ENCODE results near the gene TEX264.

Gene TEX264

DNA sequence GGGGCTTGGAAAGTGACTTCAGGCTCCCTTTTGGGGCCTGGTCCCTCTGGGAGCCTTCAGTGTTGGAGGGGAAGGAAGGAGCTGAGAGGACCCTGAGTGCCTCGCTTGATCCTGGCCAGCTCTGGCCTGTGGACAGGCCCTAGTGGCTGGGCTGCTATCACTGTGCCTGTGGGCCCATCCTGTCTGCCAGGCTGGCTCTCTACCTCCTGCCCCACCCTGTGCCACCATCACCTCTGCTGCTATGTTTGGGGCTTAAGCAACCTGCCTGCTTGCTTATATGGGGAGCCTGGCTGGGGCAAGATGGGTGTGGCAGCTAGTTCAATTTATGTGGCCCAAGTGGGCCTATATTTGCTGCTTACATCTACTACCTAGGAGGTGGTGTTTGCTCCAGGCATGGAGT, 7.1 kb downstream of the TEX264 start:
- no peak overlapping the region for H3K4me3 ChIP-seq (replicated peaks; ENCODE audit: low read depth, low read length)
- no peaks in the 10 kb centered on the region for H3K27me3 ChIP-seq (replicated peaks; ENCODE audit: control insufficient read depth, insufficient read depth, low read length)
- H3K36me3 ChIP-seq (ENCODE audit: control insufficient read depth, insufficient read depth, low read length), result peaks cover 15% of the 10 kb centered on the region
- TF ChIP-seq, protein P1, sequence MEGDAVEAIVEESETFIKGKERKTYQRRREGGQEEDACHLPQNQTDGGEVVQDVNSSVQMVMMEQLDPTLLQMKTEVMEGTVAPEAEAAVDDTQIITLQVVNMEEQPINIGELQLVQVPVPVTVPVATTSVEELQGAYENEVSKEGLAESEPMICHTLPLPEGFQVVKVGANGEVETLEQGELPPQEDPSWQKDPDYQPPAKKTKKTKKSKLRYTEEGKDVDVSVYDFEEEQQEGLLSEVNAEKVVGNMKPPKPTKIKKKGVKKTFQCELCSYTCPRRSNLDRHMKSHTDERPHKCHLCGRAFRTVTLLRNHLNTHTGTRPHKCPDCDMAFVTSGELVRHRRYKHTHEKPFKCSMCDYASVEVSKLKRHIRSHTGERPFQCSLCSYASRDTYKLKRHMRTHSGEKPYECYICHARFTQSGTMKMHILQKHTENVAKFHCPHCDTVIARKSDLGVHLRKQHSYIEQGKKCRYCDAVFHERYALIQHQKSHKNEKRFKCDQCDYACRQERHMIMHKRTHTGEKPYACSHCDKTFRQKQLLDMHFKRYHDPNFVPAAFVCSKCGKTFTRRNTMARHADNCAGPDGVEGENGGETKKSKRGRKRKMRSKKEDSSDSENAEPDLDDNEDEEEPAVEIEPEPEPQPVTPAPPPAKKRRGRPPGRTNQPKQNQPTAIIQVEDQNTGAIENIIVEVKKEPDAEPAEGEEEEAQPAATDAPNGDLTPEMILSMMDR (IDR thresholded peaks at IDR 0.05; ENCODE audit: insufficient read depth, low read length, poor library complexity, severe bottlenecking), result no peak
- DNase-seq (ENCODE audit: extremely low read depth, insufficient read length), result no peak

DNA sequence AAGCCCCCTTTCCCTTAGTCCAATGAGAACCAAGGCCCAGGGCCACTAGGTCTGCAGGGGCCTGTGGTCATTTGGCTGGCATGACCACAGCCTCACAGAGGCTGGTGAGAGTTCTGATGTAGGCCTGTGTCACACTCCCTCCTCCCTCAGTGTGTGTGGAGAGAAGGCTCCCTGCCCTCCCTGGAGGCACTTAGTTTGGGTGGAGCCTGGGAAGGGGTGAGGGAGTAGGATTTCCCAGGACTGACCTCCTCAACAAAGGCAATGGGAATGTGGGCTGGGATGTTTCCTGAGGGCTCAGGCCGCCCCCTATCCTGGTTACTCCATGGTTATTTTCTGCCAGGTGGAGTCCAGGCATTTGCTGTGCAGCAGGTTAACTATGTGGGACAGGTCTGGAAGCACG, 7.6 kb downstream of the TEX264 start:
- DNase-seq (ENCODE audit: extremely low read depth, insufficient read length), result no peak
- Histone ChIP-seq H3K4me3 (replicated peaks; ENCODE audit: low read depth, low read length) (no peak overlapping the region), H3K27me3 (replicated peaks; ENCODE audit: control insufficient read depth, insufficient read depth, low read length) (no peaks in the 10 kb centered on the region), H3K36me3 (ENCODE audit: control insufficient read depth, insufficient read depth, low read length) (peaks cover 18% of the 10 kb centered on the region)
- TF ChIP-seq, protein P1 (IDR thresholded peaks at IDR 0.05; ENCODE audit: insufficient read depth, low read length, poor library complexity, severe bottlenecking), result no peak

DNA sequence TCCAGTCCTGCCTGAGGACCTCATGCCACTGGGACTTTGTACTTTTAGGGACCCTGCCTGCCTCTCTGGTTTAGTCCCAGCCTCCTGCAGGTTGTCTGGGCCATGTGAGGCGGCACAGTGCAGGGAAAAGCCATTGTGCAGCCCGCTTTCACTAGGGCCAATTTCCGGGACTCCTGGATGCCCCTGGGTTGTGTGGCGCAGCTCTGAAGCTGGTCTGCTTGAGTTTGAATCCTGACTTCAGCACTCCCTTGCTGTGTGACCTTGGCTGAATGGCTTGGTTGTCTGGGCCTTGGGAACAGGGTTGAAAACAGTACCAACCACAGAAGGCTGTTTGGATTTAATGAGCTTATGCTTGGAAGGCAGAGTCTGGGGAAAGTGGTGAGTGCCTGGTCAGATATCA, 8.3 kb downstream of the TEX264 start:
- TF ChIP-seq, protein P1 (IDR thresholded peaks at IDR 0.05; ENCODE audit: insufficient read depth, low read length, poor library complexity, severe bottlenecking), result no peak
- no peak for DNase-seq (ENCODE audit: extremely low read depth, insufficient read length)
- Histone ChIP-seq H3K27me3 (replicated peaks; ENCODE audit: control insufficient read depth, insufficient read depth, low read length) (no peaks in the 10 kb centered on the region), H3K36me3 (ENCODE audit: control insufficient read depth, insufficient read depth, low read length) (peaks cover 22% of the 10 kb centered on the region), H3K4me3 (replicated peaks; ENCODE audit: low read depth, low read length) (no peak overlapping the region)

DNA sequence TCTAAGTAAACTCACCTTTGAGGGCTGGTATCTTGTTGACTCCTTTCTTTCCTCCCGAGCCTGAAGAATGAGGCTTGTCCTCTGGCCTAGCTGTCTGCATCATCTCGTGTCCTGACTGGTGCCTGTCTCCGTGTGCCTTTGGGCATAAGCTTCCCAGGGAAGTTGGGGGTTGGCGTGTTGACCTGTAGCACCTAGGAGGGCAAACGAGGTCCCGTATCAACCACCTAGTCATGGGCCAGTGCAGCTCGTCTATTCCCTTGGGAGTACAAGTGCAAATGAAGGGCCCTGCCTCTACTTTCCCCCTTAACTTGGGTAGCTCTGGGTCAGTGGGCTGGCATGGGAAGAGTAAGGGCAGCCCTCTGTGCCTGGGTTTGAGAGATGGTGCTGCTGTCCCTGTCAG, 8.7 kb downstream of the TEX264 start:
- no peak overlapping the region for H3K4me3 ChIP-seq (replicated peaks; ENCODE audit: low read depth, low read length)
- TF ChIP-seq, protein P1 (IDR thresholded peaks at IDR 0.05; ENCODE audit: insufficient read depth, low read length, poor library complexity, severe bottlenecking), result no peak
- peaks cover 24% of the 10 kb centered on the region for H3K36me3 ChIP-seq (ENCODE audit: control insufficient read depth, insufficient read depth, low read length)
- no peaks in the 10 kb centered on the region for H3K27me3 ChIP-seq (replicated peaks; ENCODE audit: control insufficient read depth, insufficient read depth, low read length)
- DNase-seq (ENCODE audit: extremely low read depth, insufficient read length), result no peak

DNA sequence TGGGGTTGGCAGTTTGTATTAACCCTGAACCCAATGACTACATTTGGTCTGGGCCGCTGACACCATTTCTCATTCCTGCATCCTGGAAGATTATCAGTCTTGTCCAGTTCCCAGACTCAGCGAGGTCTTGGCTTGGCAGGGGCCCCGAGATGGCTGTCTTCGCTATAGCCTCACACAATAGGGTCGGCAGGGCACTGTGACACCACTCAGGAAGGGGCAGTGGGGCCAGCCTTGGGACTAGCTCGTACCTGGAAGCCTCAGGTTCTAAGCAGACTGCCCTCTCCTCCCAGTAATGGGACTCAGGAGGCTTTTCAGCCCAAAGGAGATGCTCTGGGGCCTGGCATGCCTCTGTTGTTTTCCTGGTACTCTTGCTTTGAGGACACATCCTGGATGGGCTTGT, 9.1 kb downstream of the TEX264 start:
- no peak for DNase-seq (ENCODE audit: extremely low read depth, insufficient read length)
- Histone ChIP-seq H3K36me3 (ENCODE audit: control insufficient read depth, insufficient read depth, low read length) (peaks cover 25% of the 10 kb centered on the region), H3K4me3 (replicated peaks; ENCODE audit: low read depth, low read length) (no peak overlapping the region), H3K27me3 (replicated peaks; ENCODE audit: control insufficient read depth, insufficient read depth, low read length) (no peaks in the 10 kb centered on the region)
- TF ChIP-seq, protein P1 (IDR thresholded peaks at IDR 0.05; ENCODE audit: insufficient read depth, low read length, poor library complexity, severe bottlenecking), result no peak

DNA sequence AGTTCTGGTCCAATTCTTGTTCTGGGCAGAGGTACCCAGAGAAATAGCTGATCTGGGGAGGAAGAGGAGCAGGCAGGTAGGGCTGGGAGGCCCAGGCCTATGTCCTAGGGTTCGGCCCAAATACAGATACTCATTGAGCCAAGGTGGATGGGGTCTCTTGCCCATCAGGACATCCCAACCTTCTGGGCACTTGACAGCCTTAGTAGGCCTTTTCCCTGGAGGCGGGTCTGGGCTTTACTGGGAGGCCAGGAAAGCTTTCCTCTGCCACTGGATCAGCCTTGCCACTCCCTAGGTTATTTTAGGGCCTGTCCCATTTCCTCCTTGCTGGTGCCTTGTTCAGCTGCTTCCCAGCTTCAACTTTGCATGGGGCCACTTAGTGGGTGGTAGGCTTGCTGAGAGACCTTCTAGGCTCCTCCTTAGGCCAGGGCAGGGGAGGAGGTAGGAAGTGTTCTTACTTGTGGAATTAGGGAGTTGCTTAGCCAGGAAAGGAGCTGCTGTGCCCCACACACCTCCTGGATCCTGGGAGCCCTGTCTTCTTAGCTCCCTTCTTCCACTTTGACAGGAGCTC, 9.7 kb downstream of the TEX264 start:
- no peak for DNase-seq (ENCODE audit: extremely low read depth, insufficient read length)
- H3K27me3 ChIP-seq (replicated peaks; ENCODE audit: control insufficient read depth, insufficient read depth, low read length), result no peaks in the 10 kb centered on the region
- no peak overlapping the region for H3K4me3 ChIP-seq (replicated peaks; ENCODE audit: low read depth, low read length)
- peaks cover 26% of the 10 kb centered on the region for H3K36me3 ChIP-seq (ENCODE audit: control insufficient read depth, insufficient read depth, low read length)
- TF ChIP-seq, protein P1 (IDR thresholded peaks at IDR 0.05; ENCODE audit: insufficient read depth, low read length, poor library complexity, severe bottlenecking), result no peak

All from GM06990 (cell line).